ENCODE measurements around the gene HSPA12B. TPM values are rescaled to one million over a fixed set of nuclear protein-coding genes. Genes with fewer than 3 reads are reported as not detected.

The HSPA12B gene
- total and polyA plus RNA-seq, 2 of the 13 experiments (the other 11 are each of a cell fraction or from before 2014, with no cell fraction given) = 0.01 TPM; not detected in 1

DNA sequence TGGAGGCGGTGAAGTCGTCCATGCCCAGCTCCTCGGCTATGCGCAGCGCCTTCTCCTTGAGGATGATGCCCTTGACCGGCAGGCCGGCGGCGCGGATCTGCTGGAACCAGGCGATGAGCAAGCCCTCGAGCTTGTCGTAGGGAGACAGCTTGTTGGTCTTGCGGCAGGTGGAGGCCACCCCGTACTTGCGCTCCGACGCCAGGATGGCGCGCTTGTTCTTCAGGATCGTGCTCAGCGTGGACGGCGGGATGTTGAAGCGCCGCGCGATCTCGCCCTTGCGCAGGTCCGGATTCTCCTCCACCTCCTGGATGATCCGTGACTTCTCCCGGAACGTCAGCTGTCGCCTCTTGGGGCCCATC is 53.6 kb downstream of the HSPA12B start (continued):
- TF ChIP-seq, protein P1, sequence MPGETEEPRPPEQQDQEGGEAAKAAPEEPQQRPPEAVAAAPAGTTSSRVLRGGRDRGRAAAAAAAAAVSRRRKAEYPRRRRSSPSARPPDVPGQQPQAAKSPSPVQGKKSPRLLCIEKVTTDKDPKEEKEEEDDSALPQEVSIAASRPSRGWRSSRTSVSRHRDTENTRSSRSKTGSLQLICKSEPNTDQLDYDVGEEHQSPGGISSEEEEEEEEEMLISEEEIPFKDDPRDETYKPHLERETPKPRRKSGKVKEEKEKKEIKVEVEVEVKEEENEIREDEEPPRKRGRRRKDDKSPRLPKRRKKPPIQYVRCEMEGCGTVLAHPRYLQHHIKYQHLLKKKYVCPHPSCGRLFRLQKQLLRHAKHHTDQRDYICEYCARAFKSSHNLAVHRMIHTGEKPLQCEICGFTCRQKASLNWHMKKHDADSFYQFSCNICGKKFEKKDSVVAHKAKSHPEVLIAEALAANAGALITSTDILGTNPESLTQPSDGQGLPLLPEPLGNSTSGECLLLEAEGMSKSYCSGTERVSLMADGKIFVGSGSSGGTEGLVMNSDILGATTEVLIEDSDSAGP (CRISPR knock-in tag; IDR thresholded peaks at IDR 0.05; ENCODE audit: borderline replicate concordance) = 0 out of 2 replicates have a peak, but pooled peaks have one; percentile 1
- TF ChIP-seq KMT2A (CRISPR knock-in tag; IDR thresholded peaks at IDR 0.05) (no peak; the same call in 1 of the 2 replicates), HMG20B (CRISPR knock-in tag; conservative IDR thresholded peaks at IDR 0.05) (no peak), FOSL2 (CRISPR knock-in tag; IDR thresholded peaks at IDR 0.05) (0 out of 2 replicates have a peak, but pooled peaks have one; percentile 5), NRL (CRISPR knock-in tag; IDR thresholded peaks at IDR 0.05; ENCODE audit: borderline replicate concordance) (peak; percentile 95), ZNF547 (CRISPR knock-in tag; IDR thresholded peaks at IDR 0.05) (0 out of 2 replicates have a peak, but pooled peaks have one; percentile 16), SP140L (CRISPR knock-in tag; IDR thresholded peaks at IDR 0.05; ENCODE audit: borderline replicate concordance) (no peak), SALL2 (CRISPR knock-in tag; IDR thresholded peaks at IDR 0.05) (no peak), EP300 (IDR thresholded peaks at IDR 0.05; ENCODE audit: low read depth in 2 of 2, low read length in 2 of 2) (no peak), EP300 (CRISPR knock-in tag; IDR thresholded peaks at IDR 0.05; ENCODE audit: borderline replicate concordance) (0 out of 2 replicates have a peak, but pooled peaks have one; percentile 42), EEA1 (CRISPR knock-in tag; IDR thresholded peaks at IDR 0.05; ENCODE audit: borderline replicate concordance) (0 out of 2 replicates have a peak, but pooled peaks have one; percentile 4), TBX3 (IDR thresholded peaks at IDR 0.05; ENCODE audit: borderline replicate concordance) (no peak), YEATS2 (CRISPR knock-in tag; IDR thresholded peaks at IDR 0.05; ENCODE audit: borderline replicate concordance) (0 out of 2 replicates have a peak, but pooled peaks have one; percentile 35), MEIS1 (CRISPR knock-in tag; IDR thresholded peaks at IDR 0.05; ENCODE audit: borderline replicate concordance) (no peak), SMAD3 (CRISPR knock-in tag; IDR thresholded peaks at IDR 0.05) (0 out of 2 replicates have a peak, but pooled peaks have one; percentile 8), KLF6 (CRISPR knock-in tag; IDR thresholded peaks at IDR 0.05) (no peak), ZEB1 (IDR thresholded peaks at IDR 0.05; ENCODE audit: insufficient replicate concordance, low read depth) (no peak), ZNF44 (CRISPR knock-in tag; IDR thresholded peaks at IDR 0.05) (no peak), CHD2 (IDR thresholded peaks at IDR 0.05; ENCODE audit: low read depth, low read length) (peak; percentile 77)
- TF ChIP-seq, protein P2, sequence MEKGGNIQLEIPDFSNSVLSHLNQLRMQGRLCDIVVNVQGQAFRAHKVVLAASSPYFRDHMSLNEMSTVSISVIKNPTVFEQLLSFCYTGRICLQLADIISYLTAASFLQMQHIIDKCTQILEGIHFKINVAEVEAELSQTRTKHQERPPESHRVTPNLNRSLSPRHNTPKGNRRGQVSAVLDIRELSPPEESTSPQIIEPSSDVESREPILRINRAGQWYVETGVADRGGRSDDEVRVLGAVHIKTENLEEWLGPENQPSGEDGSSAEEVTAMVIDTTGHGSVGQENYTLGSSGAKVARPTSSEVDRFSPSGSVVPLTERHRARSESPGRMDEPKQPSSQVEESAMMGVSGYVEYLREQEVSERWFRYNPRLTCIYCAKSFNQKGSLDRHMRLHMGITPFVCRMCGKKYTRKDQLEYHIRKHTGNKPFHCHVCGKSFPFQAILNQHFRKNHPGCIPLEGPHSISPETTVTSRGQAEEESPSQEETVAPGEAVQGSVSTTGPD (CRISPR knock-in tag; IDR thresholded peaks at IDR 0.05) = no peak
- TF ChIP-seq, protein P3, sequence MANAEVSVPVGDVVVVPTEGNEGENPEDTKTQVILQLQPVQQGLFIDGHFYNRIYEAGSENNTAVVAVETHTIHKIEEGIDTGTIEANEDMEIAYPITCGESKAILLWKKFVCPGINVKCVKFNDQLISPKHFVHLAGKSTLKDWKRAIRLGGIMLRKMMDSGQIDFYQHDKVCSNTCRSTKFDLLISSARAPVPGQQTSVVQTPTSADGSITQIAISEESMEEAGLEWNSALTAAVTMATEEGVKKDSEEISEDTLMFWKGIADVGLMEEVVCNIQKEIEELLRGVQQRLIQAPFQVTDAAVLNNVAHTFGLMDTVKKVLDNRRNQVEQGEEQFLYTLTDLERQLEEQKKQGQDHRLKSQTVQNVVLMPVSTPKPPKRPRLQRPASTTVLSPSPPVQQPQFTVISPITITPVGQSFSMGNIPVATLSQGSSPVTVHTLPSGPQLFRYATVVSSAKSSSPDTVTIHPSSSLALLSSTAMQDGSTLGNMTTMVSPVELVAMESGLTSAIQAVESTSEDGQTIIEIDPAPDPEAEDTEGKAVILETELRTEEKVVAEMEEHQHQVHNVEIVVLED (CRISPR knock-in tag; IDR thresholded peaks at IDR 0.05; ENCODE audit: borderline replicate concordance) = 0 out of 2 replicates have a peak, but pooled peaks have one; percentile 8
- TF ChIP-seq, protein P4, sequence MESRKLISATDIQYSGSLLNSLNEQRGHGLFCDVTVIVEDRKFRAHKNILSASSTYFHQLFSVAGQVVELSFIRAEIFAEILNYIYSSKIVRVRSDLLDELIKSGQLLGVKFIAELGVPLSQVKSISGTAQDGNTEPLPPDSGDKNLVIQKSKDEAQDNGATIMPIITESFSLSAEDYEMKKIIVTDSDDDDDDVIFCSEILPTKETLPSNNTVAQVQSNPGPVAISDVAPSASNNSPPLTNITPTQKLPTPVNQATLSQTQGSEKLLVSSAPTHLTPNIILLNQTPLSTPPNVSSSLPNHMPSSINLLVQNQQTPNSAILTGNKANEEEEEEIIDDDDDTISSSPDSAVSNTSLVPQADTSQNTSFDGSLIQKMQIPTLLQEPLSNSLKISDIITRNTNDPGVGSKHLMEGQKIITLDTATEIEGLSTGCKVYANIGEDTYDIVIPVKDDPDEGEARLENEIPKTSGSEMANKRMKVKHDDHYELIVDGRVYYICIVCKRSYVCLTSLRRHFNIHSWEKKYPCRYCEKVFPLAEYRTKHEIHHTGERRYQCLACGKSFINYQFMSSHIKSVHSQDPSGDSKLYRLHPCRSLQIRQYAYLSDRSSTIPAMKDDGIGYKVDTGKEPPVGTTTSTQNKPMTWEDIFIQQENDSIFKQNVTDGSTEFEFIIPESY (CRISPR knock-in tag; IDR thresholded peaks at IDR 0.05) = peak; percentile 56; the same call in 1 of the 2 replicates
- TF ChIP-seq, protein P5, sequence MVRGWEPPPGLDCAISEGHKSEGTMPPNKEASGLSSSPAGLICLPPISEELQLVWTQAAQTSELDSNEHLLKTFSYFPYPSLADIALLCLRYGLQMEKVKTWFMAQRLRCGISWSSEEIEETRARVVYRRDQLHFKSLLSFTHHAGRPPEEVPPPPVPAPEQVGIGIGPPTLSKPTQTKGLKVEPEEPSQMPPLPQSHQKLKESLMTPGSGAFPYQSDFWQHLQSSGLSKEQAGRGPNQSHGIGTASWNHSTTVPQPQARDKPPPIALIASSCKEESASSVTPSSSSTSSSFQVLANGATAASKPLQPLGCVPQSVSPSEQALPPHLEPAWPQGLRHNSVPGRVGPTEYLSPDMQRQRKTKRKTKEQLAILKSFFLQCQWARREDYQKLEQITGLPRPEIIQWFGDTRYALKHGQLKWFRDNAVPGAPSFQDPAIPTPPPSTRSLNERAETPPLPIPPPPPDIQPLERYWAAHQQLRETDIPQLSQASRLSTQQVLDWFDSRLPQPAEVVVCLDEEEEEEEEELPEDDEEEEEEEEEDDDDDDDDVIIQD (CRISPR knock-in tag; IDR thresholded peaks at IDR 0.05; ENCODE audit: low read depth) = no peak

All from HepG2 (cell line).